ENCODE results near the gene SND1. TPM values are rescaled to one million over a fixed set of nuclear protein-coding genes. Genes with fewer than 3 reads are reported as not detected.

SND1 gene
- total RNA-seq, 1 experiment from 2014 or later = 139 TPM

GRCh38 chr7:128007303-128007680 is 355.3 kb downstream of the SND1 start:
- no peaks in the 10 kb centered on the region for H3K9me2 ChIP-seq (replicated peaks; ENCODE audit: low read length)
- H3K27me3 ChIP-seq (ENCODE audit: low read length) = no peaks in the 10 kb centered on the region
- no peak overlapping the region for H3K4me3 ChIP-seq (ENCODE audit: low read length)
- ATAC-seq (no peak), DNase-seq (no peak)
- TF ChIP-seq EZH2phosphoT487 (IDR thresholded peaks at IDR 0.05; ENCODE audit: borderline replicate concordance, low read length) (no peak), CTCF (conservative IDR thresholded peaks at IDR 0.05; ENCODE audit: low read depth, low read length) (no peak)
- H3K27ac ChIP-seq (ENCODE audit: low read length) = no peak overlapping the region
- H4K20me1 ChIP-seq (ENCODE audit: low read length) = no peaks in the 10 kb centered on the region
- intact Hi-C loops (cut with micrococcal nuclease) = no loop called here
- H3K4me1 ChIP-seq (ENCODE audit: insufficient read depth, low read length) = no peaks in the 10 kb centered on the region
- POLR2A ChIA-PET (ENCODE audit: unreplicated experiment) = no interaction called here
- no peak overlapping the region for H3K4me2 ChIP-seq (ENCODE audit: low read length)
- H2AFZ ChIP-seq (ENCODE audit: low read length) = no peak overlapping the region
- H3K36me3 ChIP-seq (ENCODE audit: low read depth, low read length) = peaks cover 1% of the 10 kb centered on the region; the same call in 1 of the 2 replicates
- no peaks in the 10 kb centered on the region for H3F3A ChIP-seq (ENCODE audit: low read length, unreplicated experiment)
- CTCF ChIA-PET = no interaction called here
- H3K9ac ChIP-seq (ENCODE audit: low read length) = no peak overlapping the region
- BruUV-seq (replicated peaks) = no TSS peak
- no peaks in the 10 kb centered on the region for H3K9me3 ChIP-seq (ENCODE audit: low read length)
- H3K79me2 ChIP-seq (ENCODE audit: low read length) = no peaks in the 10 kb centered on the region

- no TSS peak for BruUV-seq (replicated peaks)
- peaks cover 5% of the 10 kb centered on the region for H3K36me3 ChIP-seq (ENCODE audit: low read depth, low read length)
- H3K9ac ChIP-seq (ENCODE audit: low read length) = no peak overlapping the region
- H3K4me3 ChIP-seq (ENCODE audit: low read length) = no peak overlapping the region
- ATAC-seq (no peak), DNase-seq (no peak)
- H3K9me2 ChIP-seq (replicated peaks; ENCODE audit: low read length) = no peaks in the 10 kb centered on the region
- intact Hi-C loops (cut with micrococcal nuclease) = no loop called here
- H4K20me1 ChIP-seq (ENCODE audit: low read length) = no peaks in the 10 kb centered on the region
- no peak overlapping the region for H3K27ac ChIP-seq (ENCODE audit: low read length)
- H3K4me1 ChIP-seq (ENCODE audit: insufficient read depth, low read length) = no peaks in the 10 kb centered on the region
- ChIA-PET POLR2A (ENCODE audit: unreplicated experiment) (no interaction called here), CTCF (no interaction called here)
- no peaks in the 10 kb centered on the region for H3K9me3 ChIP-seq (ENCODE audit: low read length)
- no peaks in the 10 kb centered on the region for H3F3A ChIP-seq (ENCODE audit: low read length, unreplicated experiment)
- no peaks in the 10 kb centered on the region for H3K79me2 ChIP-seq (ENCODE audit: low read length)
- H2AFZ ChIP-seq (ENCODE audit: low read length) = no peak overlapping the region
- H3K4me2 ChIP-seq (ENCODE audit: low read length) = no peak overlapping the region
- TF ChIP-seq EZH2 (IDR thresholded peaks at IDR 0.05; ENCODE audit: low read length, unreplicated experiment) = no peak
- no peak for TF ChIP-seq CTCF (conservative IDR thresholded peaks at IDR 0.05; ENCODE audit: low read depth, low read length)
- no peak for TF ChIP-seq EZH2phosphoT487 (IDR thresholded peaks at IDR 0.05; ENCODE audit: borderline replicate concordance, low read length)
- H3K27me3 ChIP-seq (ENCODE audit: low read length) = no peaks in the 10 kb centered on the region
Observed at GRCh38 chr7:128008141-128008540, 356.1 kb downstream of the SND1 start.

- ChIA-PET POLR2A (ENCODE audit: unreplicated experiment) (no interaction called here), CTCF (no interaction called here)
- Histone ChIP-seq H3K9me2 (replicated peaks; ENCODE audit: low read length) (no peaks in the 10 kb centered on the region), H3K4me2 (ENCODE audit: low read length) (no peak overlapping the region), H4K20me1 (ENCODE audit: low read length) (no peaks in the 10 kb centered on the region), H3F3A (ENCODE audit: low read length, unreplicated experiment) (no peaks in the 10 kb centered on the region), H3K4me1 (ENCODE audit: insufficient read depth, low read length) (no peaks in the 10 kb centered on the region), H3K27ac (ENCODE audit: low read length) (no peak overlapping the region), H3K27me3 (ENCODE audit: low read length) (no peaks in the 10 kb centered on the region), H3K9ac (ENCODE audit: low read length) (no peak overlapping the region), H3K4me3 (ENCODE audit: low read length) (no peak overlapping the region), H3K79me2 (ENCODE audit: low read length) (no peaks in the 10 kb centered on the region), H2AFZ (ENCODE audit: low read length) (no peak overlapping the region), H3K36me3 (ENCODE audit: low read depth, low read length) (peaks cover 5% of the 10 kb centered on the region), H3K9me3 (ENCODE audit: low read length) (no peaks in the 10 kb centered on the region)
- intact Hi-C loops (cut with micrococcal nuclease) = no loop called here
- no peak for ATAC-seq
- no peak for DNase-seq
- TF ChIP-seq EZH2phosphoT487 (IDR thresholded peaks at IDR 0.05; ENCODE audit: borderline replicate concordance, low read length) = no peak
- no TSS peak for BruUV-seq (replicated peaks)
Observed at GRCh38 chr7:128008744-128009143, 356.8 kb downstream of the SND1 start.

Measured in PC-3 (cell line).